ENCODE results near the gene SPEF1. TPM values are rescaled to one million over a fixed set of nuclear protein-coding genes. Genes with fewer than 3 reads are reported as not detected.

The SPEF1 gene
- total RNA-seq, 1 donor from 2014 or later, result not detected

GRCh38 chr20:3732327-3733118 is 48.7 kb downstream of the SPEF1 start, which contains the start of gene HSPA12B:
Gene HSPA12B, plus strand, starts transcription at chr20:3732685. Its CDS starts 5,990 bp downstream, at chr20:3738675.
- Mint-ChIP-seq H3K4me3 (ENCODE audit: unreplicated experiment) (peak within 1 kb of the TSS; percentile 40), H3K27ac (ENCODE audit: unreplicated experiment) (no peak within 1 kb of the TSS), H3K9me3 (ENCODE audit: unreplicated experiment) (no peaks in the 10 kb centered on the region), H3K27me3 (ENCODE audit: unreplicated experiment) (peaks cover 14% of the 10 kb centered on the region), H3K36me3 (ENCODE audit: unreplicated experiment) (no peaks in the 10 kb centered on the region), H3K4me1 (ENCODE audit: unreplicated experiment) (peaks cover 7% of the 10 kb centered on the region)
- no peak for DNase-seq (ENCODE audit: extremely low spot score, unreplicated experiment)
- TF ChIP-seq CTCF (IDR thresholded peaks at IDR 0.05), result no peak

- Mint-ChIP-seq H3K4me3 (ENCODE audit: unreplicated experiment) (no peak overlapping the region), H3K27me3 (ENCODE audit: unreplicated experiment) (peaks cover 19% of the 10 kb centered on the region), H3K36me3 (ENCODE audit: unreplicated experiment) (no peaks in the 10 kb centered on the region), H3K27ac (ENCODE audit: unreplicated experiment) (no peak overlapping the region), H3K9me3 (ENCODE audit: unreplicated experiment) (no peaks in the 10 kb centered on the region), H3K4me1 (ENCODE audit: unreplicated experiment) (peaks cover 13% of the 10 kb centered on the region)
- no peak for DNase-seq (ENCODE audit: extremely low spot score, unreplicated experiment)
- TF ChIP-seq CTCF (IDR thresholded peaks at IDR 0.05), result no peak
Measured at GRCh38 chr20:3731944-3732326, 49.3 kb downstream of the SPEF1 start.

- Mint-ChIP-seq H3K4me1 (ENCODE audit: unreplicated experiment) (peaks cover 13% of the 10 kb centered on the region), H3K27me3 (ENCODE audit: unreplicated experiment) (peaks cover 16% of the 10 kb centered on the region), H3K4me3 (ENCODE audit: unreplicated experiment) (no peak overlapping the region), H3K27ac (ENCODE audit: unreplicated experiment) (no peak overlapping the region), H3K36me3 (ENCODE audit: unreplicated experiment) (no peaks in the 10 kb centered on the region), H3K9me3 (ENCODE audit: unreplicated experiment) (no peaks in the 10 kb centered on the region)
- DNase-seq (ENCODE audit: extremely low spot score, unreplicated experiment), result no peak
- no peak for TF ChIP-seq CTCF (IDR thresholded peaks at IDR 0.05)
Measured at GRCh38 chr20:3730803-3731672, 50.2 kb downstream of the SPEF1 start.

- TF ChIP-seq CTCF (IDR thresholded peaks at IDR 0.05), result no peak
- Mint-ChIP-seq H3K27ac (ENCODE audit: unreplicated experiment) (no peak overlapping the region), H3K9me3 (ENCODE audit: unreplicated experiment) (no peaks in the 10 kb centered on the region), H3K4me1 (ENCODE audit: unreplicated experiment) (peaks cover 13% of the 10 kb centered on the region), H3K27me3 (ENCODE audit: unreplicated experiment) (peaks cover 18% of the 10 kb centered on the region), H3K4me3 (ENCODE audit: unreplicated experiment) (no peak overlapping the region), H3K36me3 (ENCODE audit: unreplicated experiment) (no peaks in the 10 kb centered on the region)
- DNase-seq (ENCODE audit: extremely low spot score, unreplicated experiment), result no peak
Measured at GRCh38 chr20:3729811-3730540, 51.3 kb downstream of the SPEF1 start.

Measured in osteocyte (in vitro differentiated cells).